Measurements from ENCODE around the gene CDKN2B.

CDKN2B gene

GRCh38 chr9:22022396-22022795, 13.3 kb upstream of the CDKN2B start:
- H3K4me3 ChIP-seq (ENCODE audit: low read depth, low read length): no peak overlapping the region
- no peak for TF ChIP-seq CTCF (IDR thresholded peaks at IDR 0.05; ENCODE audit: borderline replicate concordance, insufficient read depth, low read depth, low read length)

- TF ChIP-seq CTCF (IDR thresholded peaks at IDR 0.05; ENCODE audit: borderline replicate concordance, insufficient read depth, low read depth, low read length): no peak
- no peak overlapping the region for H3K4me3 ChIP-seq (ENCODE audit: low read depth, low read length)
Observed at GRCh38 chr9:22010866-22011625, 1.9 kb upstream of the CDKN2B start.

- peak overlapping the region; percentile 70 for H3K4me3 ChIP-seq (ENCODE audit: low read depth, low read length)
Observed at GRCh38 chr9:22009506-22009867, 382 bp upstream of the CDKN2B start.

GRCh38 chr9:22008384-22008716, 755 bp downstream of the CDKN2B start:
- no peak for TF ChIP-seq CTCF (IDR thresholded peaks at IDR 0.05; ENCODE audit: borderline replicate concordance, insufficient read depth, low read depth, low read length)
- no peak overlapping the region for H3K4me3 ChIP-seq (ENCODE audit: low read depth, low read length)

More at GRCh38 chr9:22009506-22009867, 382 bp upstream of the CDKN2B start:
- no peak for TF ChIP-seq CTCF (IDR thresholded peaks at IDR 0.05; ENCODE audit: borderline replicate concordance, insufficient read depth, low read depth, low read length)

GRCh38 chr9:22005702-22006606, 3.2 kb downstream of the CDKN2B start:
- TF ChIP-seq CTCF (IDR thresholded peaks at IDR 0.05; ENCODE audit: borderline replicate concordance, insufficient read depth, low read depth, low read length): no peak
- no peak overlapping the region for H3K4me3 ChIP-seq (ENCODE audit: low read depth, low read length)

- H3K4me3 ChIP-seq (ENCODE audit: low read depth, low read length): no peak overlapping the region
- TF ChIP-seq CTCF (IDR thresholded peaks at IDR 0.05; ENCODE audit: borderline replicate concordance, insufficient read depth, low read depth, low read length): 0 out of 2 replicates have a peak, but pooled peaks have one; percentile 1
Observed at GRCh38 chr9:22005021-22005701, 3.9 kb downstream of the CDKN2B start.
